ENCODE results near the gene EIF4G3. TPM values are rescaled to one million over a fixed set of nuclear protein-coding genes. Genes with fewer than 3 reads are reported as not detected.
A peak's percentile ranks its signal among the peaks of the same experiment; 100 is the strongest.

EIF4G3 gene
- total and polyA plus RNA-seq, 2 of the 8 experiments (the other 6 are each of a cell fraction or from before 2014, with no cell fraction given), result 47.5 to 66.6 TPM

GRCh38 chr1:20787840-20788795 lies 388.6 kb downstream of the EIF4G3 start:
- Histone ChIP-seq H3K9me3 (ENCODE audit: insufficient read depth in 2 of 2, low read depth in 1 of 2, low read length in 1 of 2) (no peaks in the 10 kb centered on the region), H3K4me2 (ENCODE audit: insufficient read depth in 1 of 2, low read depth in 2 of 2, low read length in 2 of 2) (peak overlapping the region; percentile 74 to 81), H3K14ac (ENCODE audit: insufficient read length) (no peak overlapping the region), H3K4ac (replicated peaks; ENCODE audit: insufficient read length, low read depth, low read length) (no peak overlapping the region), H3K23ac (ENCODE audit: insufficient read length) (no peak overlapping the region), H2BK5ac (ENCODE audit: low read depth, low read length) (0 out of 2 replicates have a peak overlapping the region, but pooled peaks have one; percentile 66), H3K56ac (replicated peaks; ENCODE audit: insufficient read length, low read depth, low read length) (peak overlapping the region; percentile 83), H3K23me2 (ENCODE audit: low read depth, low read length) (peaks cover 5% of the 10 kb centered on the region; the same call in 1 of the 2 replicates), H2BK12ac (ENCODE audit: low read depth, low read length) (no peak overlapping the region), H2AK5ac (ENCODE audit: low read depth, low read length) (no peak overlapping the region), H3K27me3 (replicated peaks in 1 of 4; ENCODE audit: control insufficient read depth in 3 of 4, extremely low read depth in 1 of 4, insufficient read depth in 3 of 4, low read length in 3 of 4) (no peaks in the 10 kb centered on the region), H3K36me3 (ENCODE audit: control insufficient read depth in 2 of 4, insufficient read depth in 4 of 4, low read length in 3 of 4) (no peaks in the 10 kb centered on the region), H3K79me1 (ENCODE audit: low read depth, low read length) (no peaks in the 10 kb centered on the region), H3K79me2 (ENCODE audit: control insufficient read depth in 1 of 2, insufficient read depth in 2 of 2, low read length in 2 of 2) (peaks cover 13 to 31% of the 10 kb centered on the region in 2 experiments), H2BK15ac (ENCODE audit: low read length) (no peak overlapping the region; the same call in 1 of the 2 replicates), H3K18ac (ENCODE audit: extremely low read depth, low read length) (0 out of 2 replicates have a peak overlapping the region, but pooled peaks have one; percentile 68), H2BK120ac (replicated peaks; ENCODE audit: low read depth, low read length) (no peak overlapping the region), H4K8ac (ENCODE audit: extremely low read depth, insufficient read depth, low read length) (no peak overlapping the region), H4K5ac (ENCODE audit: insufficient read length, low read depth, low read length) (peak overlapping the region; percentile 24), H3K4me1 (replicated peaks in 1 of 4; ENCODE audit: control insufficient read depth in 3 of 4, insufficient read depth in 4 of 4, low read length in 3 of 4) (peaks cover 0 to 6% (median 6%) of the 10 kb centered on the region in 4 experiments; a peak in 3 of 7 replicates), H3K27ac (ENCODE audit: low read depth, low read length) (peak overlapping the region; percentile 63), H2BK20ac (ENCODE audit: low read length) (0 out of 2 replicates have a peak overlapping the region, but pooled peaks have one; percentile 3), H4K91ac (replicated peaks; ENCODE audit: insufficient read length, low read length) (no peak overlapping the region), H4K20me1 (replicated peaks in 1 of 2; ENCODE audit: control insufficient read depth in 1 of 2, insufficient read depth in 2 of 2, low read length in 2 of 2) (peaks cover 3 to 8% of the 10 kb centered on the region in 2 experiments), H2AFZ (ENCODE audit: low read length) (peak overlapping the region; percentile 19; the same call in 1 of the 2 replicates), H3K4me3 (ENCODE audit: extremely low read depth in 1 of 4, insufficient read depth in 2 of 4, low read depth in 3 of 4, low read length in 4 of 4) (peak overlapping the region; percentile 80 to 99 (median 87)), H3K9ac (replicated peaks in 1 of 4; ENCODE audit: extremely low read depth in 1 of 4, low read depth in 3 of 4, low read length in 3 of 4) (peak overlapping the region; percentile 13 to 76 (median 66); a peak in 6 of 7 replicates)
- POLR2A ChIA-PET (ENCODE audit: partially characterized antibody), result interaction anchor here (0.5 to 2.0 kb wide), 8 partner anchors 10 to 390 kb away, joined by 3 to 9 read pairs (median 3); no protein-coding TSS in a partner anchor
- CTCF ChIA-PET (ENCODE audit: partially characterized antibody), result interaction anchor here (1.2 to 1.6 kb wide), 3 partner anchors 78 to 408 kb away, joined by 3 to 6 read pairs (median 4); no protein-coding TSS in a partner anchor
- DNase-seq (ENCODE audit: low read depth in 1 of 2, low spot score in 2 of 2), result peak in 1 of 2 experiments; percentile 0
- FAIRE-seq, result no peak
- 48% methylated on average over 22 of the region's 22 CpGs; no CpG with 5 or more reads in 1 of the 2 experiments for WGBS, 2 experiments (ENCODE audit: extremely low coverage in 1 of 2, insufficient coverage in 1 of 2, insufficient read length in 1 of 2, insufficient replicate concordance in 2 of 2, low coverage in 1 of 2, low lambda C conversion rate in 2 of 2, missing lambda C conversion rate in 1 of 2)
- no peak for TF ChIP-seq MAFK (IDR thresholded peaks at IDR 0.05; ENCODE audit: low read depth, low read length)
- no peak for TF ChIP-seq POLR2A (IDR thresholded peaks at IDR 0.05; ENCODE audit: control extremely low read depth in 1 of 2, low read depth in 2 of 2, low read length in 2 of 2)
- TF ChIP-seq SIN3A (conservative IDR thresholded peaks at IDR 0.05 in 1 of 2, IDR thresholded peaks at IDR 0.05 in 1 of 2; ENCODE audit: low read depth in 1 of 2, low read length in 2 of 2), result no peak; a peak in 1 of 4 replicates
- no peak for TF ChIP-seq RBBP5 (IDR thresholded peaks at IDR 0.05; ENCODE audit: borderline replicate concordance, low read depth, low read length)
- TF ChIP-seq YY1 (IDR thresholded peaks at IDR 0.05; ENCODE audit: low read depth, low read length), result no peak
- TF ChIP-seq, protein P1, sequence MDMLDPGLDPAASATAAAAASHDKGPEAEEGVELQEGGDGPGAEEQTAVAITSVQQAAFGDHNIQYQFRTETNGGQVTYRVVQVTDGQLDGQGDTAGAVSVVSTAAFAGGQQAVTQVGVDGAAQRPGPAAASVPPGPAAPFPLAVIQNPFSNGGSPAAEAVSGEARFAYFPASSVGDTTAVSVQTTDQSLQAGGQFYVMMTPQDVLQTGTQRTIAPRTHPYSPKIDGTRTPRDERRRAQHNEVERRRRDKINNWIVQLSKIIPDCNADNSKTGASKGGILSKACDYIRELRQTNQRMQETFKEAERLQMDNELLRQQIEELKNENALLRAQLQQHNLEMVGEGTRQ (IDR thresholded peaks at IDR 0.05; ENCODE audit: low read length), result no peak
- TF ChIP-seq EZH2 (IDR thresholded peaks at IDR 0.05; ENCODE audit: low read depth, low read length, severe bottlenecking), result no peak
